Activated T-helper 1 cell treated with Interleukin-2 at 50 U/mL for 16 hours (primary cell): ENCODE data around the gene WDCP.
"Not testable (repeated sequence)": the region's sequence is repeated elsewhere in the genome, so short reads cannot be mapped to it uniquely, and the experiment has no call there.

Experiments used
- DNase-seq: peaks from one replicate; pipeline ENCODE4 v3.0.0-alpha.2; 2020; ENCODE audit warnings: low read depth

WDCP gene

DNA sequence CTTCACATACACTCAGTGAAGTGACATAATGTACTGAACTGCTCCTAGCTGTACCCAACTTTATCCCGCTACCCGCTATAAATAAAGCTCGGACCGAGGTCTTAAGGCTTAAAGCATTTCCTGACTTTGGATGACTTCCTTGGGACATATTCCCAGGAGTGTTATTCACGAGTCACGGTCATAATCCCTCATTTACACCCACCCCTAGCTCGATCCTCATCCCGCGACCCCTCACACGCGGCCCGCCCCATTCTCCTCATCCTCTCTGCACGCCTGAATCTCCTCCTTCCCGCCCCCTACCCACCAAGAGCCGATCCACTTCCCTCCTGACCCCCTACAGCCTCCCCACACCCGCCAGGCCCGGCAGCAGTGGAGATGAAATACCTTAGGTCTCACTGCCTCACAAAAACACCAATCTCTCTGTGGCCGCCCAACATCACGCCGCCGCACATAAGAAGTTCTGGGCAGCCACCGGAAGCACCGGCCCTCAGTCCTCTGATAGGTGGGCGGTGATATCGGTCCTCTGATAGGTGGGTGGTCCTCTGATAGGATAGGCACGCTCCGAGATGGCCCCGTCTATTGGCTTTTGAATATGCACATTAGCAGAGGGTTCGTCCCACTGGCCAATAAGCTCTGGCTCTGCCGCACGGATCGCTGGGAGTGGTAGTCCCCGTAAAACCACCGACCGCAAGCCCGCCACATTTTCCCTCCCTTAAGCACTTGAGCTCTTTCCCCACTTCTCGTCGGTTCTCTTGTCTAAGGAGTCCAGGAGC lies at the start of gene WDCP:
Gene WDCP, minus strand, starts transcription at position 462 of the 773 bp plus-strand sequence. CDS start 7,897 bp downstream, outside the sequence.
- DNase-seq: peak; percentile 84

- DNase-seq: not testable (repeated sequence)
These were observed 48.0 kb upstream of the WDCP start for GRCh38 chr2:24095171-24095677.

DNA sequence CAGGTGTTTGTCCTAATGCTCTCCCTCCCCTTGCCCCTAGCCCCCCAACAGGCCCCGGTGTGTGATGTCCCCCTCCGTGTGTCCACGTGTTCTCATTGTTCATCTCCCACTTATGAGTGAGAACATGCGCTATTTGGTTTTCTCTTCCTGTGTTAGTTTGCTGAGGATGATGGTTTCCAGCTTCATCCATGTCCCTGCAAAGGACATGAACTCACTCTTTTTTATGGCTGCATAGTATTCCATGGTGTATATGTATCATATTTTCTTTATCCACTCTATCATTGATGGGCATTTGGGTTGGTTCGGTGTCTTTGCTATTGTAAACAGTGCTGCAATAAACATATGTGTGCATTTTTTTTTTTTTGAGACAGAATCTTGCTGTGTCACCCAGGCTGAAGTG lies 46.1 kb upstream of the WDCP start:
- DNase-seq: not testable (repeated sequence)

DNA sequence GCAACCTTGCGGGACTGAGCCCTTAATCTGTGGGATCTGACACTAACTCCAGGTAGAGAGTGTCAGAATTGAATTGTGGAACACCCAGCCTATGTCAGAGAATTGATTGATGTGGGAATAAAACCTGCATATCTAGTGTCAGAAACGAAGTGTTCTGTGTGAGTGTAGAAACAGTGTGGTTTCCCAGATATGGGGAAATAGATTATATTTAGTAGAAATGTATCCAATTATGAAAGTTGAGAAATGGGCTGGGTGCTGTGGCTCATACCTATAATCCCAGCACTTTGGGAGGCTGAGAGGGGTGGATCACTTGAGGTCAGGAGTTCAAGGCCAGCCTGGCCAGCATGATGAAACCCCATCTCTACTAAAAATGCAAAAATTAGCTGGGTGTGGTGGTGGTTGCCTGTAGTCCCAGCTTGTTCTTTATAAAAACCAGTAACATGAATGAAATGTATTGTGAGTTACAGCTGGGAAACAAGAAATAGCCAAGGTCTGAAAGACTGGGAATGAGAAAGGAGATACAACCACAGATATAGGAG lies 41.7 kb upstream of the WDCP start:
- DNase-seq: no peak

- no peak for DNase-seq
These were observed 39.8 kb upstream of the WDCP start for GRCh38 chr2:24087032-24087431.

DNA sequence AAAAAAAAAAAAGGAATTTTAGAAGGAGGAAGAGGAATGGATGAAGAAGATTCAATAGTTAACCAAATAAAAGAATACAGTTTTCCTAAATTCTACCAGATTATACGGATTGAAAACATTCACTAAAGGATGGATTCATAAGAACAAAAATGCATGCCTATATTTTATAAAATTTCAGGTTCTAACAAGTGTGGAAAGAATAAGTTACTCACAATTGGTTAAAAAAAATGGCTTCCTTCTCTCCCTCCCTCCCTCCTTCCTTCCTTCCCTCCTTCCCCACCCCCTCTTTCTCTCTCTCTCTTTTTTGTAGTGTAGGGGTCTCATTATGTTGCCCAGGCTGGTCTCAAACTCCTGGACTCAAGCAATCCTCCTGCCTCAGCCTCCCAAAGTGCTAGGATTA lies 39.0 kb upstream of the WDCP start:
- DNase-seq: no peak

GRCh38 chr2:24085200-24085489 lies 38.0 kb upstream of the WDCP start:
- DNase-seq: no peak

DNA sequence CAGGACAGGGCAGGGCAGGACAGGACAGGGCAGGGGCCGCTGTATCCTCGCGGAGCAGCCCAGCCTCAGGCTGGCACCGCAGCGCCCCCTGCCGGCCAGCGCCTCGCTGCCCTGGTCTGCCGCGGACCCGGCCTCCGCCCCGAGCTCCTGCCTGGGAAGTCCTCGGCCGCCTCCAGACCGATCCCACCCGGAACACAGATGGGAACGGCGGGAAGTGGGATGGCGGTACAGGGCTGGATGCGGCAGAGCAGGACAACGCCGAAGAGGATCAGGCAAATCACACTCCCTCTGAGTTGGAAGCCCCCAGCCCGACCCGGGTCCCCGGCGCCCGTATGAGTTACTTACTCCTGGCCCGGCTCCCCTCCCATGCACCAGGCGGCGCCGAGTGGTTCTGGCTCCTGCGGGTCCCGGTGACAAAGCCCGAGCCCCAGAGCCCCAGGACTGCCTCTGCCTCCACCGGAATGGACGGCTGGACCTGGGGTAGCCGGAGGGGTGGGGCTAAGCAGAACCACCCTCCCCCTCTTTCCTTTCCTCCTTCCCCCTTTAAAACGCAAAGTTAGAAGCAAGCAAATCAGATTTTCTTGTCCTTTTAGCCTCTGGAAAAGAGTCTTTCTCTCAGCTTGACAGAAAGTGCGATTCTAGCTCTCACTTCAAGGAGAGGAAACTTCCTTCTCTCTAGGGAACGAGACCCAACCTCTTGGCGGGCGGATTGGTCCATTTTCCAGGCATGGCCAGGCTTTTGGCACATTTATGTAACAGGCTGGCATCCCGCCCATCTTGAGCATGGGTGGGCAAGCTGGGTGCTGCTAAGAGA lies 37.4 kb upstream of the WDCP start, which contains the start of gene TP53I3:
Gene TP53I3, minus strand, starts transcription at position 449 of the 814 bp plus-strand sequence. CDS start 508 bp downstream, outside the sequence.
- peak; percentile 72 for DNase-seq

GRCh38 chr2:24083567-24084385 lies 36.6 kb upstream of the WDCP start:
- no peak for DNase-seq

DNA sequence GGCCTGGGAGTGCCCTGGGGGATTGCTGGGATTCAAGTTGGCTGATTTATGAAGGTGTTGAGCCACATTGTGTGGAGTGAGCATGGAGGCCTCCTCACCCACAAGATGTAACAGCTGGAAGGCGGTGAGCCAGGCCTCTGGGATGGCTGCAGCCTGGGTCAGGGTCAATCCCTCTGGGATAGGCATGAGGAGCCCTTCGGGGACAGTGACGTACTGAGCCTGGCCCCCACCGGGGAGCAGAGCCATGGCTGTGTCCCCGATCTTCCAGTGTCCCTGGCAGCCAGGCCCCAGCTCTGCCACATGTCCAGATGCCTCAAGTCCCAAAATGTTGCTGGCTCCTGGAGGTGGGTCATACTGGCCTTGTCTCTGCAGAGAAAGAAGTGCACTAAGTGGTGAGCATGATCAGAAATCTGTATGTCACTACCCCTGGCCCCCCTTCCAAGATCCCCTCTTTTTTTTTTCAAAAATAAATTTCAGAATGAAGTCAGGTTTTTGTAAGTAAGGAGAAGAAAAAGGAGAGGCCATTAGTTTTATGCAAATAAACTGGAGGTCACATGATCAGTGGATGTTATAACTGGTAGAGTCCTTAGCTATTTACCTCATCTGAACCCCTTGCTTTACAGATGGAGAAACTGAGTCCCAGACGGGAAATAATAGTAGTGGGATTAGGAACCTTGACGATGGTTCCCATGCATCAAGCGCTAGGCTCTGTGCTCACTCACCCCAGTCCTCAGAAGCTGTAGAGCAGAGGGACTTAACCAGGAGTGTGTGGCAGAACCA lies 35.8 kb upstream of the WDCP start:
- DNase-seq: no peak

DNA sequence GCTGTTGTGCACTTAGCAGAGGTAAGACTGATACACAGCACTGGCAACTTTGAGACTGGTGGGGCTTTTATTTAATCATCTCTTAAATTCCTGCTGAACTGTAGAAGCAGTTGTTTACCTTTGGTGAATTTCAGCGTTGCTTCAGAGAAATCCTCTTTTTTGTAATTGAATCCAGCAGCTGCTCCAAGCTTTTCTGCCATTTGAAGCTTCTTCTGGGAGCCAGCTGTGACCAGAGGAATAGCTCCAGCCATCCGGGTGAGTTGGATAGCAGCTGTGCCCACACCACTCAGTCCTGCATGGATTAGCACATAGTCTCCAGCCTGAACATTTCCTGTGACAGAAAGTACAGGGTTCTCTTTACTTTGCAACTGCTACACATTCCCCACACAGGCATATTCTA lies 33.5 kb upstream of the WDCP start:
- no peak for DNase-seq

DNA sequence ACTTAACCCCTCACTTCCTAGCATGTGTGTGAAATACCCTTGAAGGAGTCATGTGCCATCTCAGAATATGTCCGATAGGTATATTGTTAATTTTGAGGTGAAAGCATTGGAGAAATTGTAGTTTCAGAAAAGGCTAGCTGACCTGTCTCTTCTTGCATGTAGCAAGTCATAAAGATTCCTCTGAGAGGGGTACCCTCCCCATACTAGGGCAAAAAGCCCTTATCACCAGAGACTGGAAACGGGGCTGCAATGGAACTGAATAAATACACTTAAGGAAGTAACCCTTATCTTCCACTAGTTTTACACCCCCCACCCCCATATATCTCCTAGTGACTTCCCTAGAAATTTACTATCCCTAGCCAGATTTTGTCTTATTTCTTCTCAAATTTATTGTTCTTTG lies 30.7 kb upstream of the WDCP start:
- no peak for DNase-seq

DNA sequence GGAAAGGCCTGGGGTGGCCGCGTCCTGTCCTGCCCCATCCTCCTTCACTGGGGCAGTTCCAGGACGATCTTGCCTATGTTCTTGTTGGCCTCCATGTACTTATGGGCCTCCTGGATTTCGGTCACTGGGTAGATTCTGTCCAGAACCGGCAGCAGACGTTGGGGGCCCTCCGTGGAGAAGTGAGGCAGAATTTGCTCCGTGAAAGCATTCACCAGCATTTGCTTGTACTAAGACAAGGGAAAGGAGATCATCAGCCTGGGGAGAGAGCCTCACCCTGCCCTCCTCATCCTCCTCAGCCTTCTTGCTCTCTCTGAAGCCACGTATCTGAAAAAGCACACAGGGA lies 30.3 kb upstream of the WDCP start:
- no peak for DNase-seq

DNA sequence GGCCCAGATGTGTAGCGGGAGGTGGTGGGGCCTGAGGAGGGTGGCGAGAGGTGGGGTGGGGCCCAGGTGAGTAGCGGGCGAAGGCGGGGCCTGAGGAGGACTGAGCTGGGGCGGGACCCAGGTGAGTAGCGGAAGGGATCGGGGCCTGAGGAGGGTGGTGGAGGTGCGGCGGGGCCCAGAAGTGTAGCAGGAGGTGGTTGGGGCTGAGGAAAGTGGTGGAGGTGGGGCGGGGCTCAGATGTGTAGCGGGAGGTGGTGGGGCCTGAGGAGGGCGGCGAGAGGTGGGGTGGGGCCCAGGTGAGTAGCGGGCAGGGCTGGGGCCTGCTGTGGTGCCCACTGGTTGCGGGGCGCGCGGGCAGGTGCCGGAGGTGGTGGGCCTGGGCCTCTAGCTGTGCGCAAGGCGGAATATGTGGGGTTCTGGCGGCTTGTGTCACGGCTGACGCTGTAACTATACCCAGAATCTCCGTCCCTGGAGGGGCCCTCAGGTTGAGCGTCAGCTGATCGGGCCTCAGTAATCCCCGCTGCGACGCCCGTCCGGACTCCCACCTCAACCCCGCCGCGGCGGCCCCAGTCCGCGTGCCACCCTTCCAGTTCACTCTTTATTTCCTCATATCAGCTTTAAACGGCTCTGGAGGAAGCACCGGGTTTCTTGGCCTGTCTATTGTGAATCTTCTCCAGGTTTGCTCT lies 29.8 kb upstream of the WDCP start:
- DNase-seq: no peak

DNA sequence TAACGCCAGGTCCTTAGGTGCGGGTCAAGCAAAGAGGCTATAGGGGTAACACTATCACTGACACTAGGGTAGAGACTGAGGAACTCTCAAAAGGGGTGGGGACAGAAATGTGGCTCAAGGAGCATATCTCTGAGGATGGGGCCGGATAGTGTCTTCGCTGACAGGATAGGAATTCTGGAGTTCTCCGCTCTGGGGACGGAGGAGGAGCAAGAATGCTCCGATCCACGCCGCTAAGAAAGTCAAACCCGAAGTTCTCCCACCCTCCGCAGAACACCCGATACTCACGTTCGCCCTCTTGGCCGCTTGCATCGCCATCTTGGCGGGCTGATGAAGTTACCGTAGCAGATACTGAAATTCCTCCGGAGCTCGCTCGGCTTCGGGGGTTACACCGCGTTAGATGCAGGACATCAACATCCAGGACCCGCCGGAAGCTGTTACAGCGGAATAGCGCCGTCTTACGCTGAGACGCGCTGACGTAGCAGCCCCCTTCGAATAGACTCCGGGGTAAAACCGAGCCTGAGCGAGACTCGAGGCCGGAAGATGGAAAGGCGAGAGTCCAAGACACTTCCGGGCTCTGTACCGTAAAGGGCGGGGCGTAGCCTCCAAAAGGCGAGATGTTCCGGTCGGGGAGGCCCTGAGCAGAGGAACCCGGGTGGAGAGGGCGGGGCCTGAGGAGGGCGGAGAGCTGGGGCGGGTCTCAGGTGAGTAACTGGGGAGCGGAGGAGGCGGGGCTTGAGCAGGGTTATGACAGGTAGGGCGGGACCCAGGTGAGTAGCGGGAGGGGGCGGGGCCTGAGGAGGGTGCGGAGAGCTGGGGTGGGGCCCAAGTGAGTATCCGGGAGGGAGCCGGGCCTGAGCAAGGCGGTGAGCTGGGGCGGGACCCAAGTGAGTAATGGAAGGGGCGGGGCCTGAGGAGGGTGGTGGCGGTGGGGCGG lies 29.0 kb upstream of the WDCP start, which contains the start of gene SF3B6:
Gene SF3B6, minus strand, starts transcription at position 412 of the 934 bp plus-strand sequence. Its CDS starts 97 bp downstream, at position 315.
- DNase-seq: peak; percentile 98

GRCh38 chr2:24075259-24075658 lies 28.1 kb upstream of the WDCP start:
- DNase-seq: no peak

- DNase-seq: no peak
These were observed 26.6 kb upstream of the WDCP start for GRCh38 chr2:24073816-24074215.

GRCh38 chr2:24072259-24072658 lies 25.1 kb upstream of the WDCP start:
- DNase-seq: no peak

DNA sequence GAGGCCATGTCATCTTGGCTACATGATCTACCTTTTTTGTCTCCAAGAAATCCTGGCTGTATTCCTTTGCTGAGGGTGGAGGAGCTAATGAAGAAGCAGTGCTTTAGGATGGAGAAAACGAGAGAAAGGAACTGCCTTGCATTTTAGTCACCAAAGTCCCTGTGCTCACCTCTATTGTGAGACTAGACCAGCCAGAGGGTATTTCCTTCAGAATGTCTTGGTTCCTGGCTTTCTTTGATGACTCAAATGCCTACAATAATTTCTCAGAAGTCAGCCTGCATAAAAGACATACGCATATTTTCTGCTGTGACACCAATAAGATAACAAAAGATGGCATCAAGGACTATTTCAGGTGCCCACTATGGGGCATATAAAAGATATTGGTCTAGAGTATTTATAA lies 18.1 kb upstream of the WDCP start:
- DNase-seq: no peak
